Stimulated activated CD4-positive, alpha-beta T cell treated with anti-CD3 and anti-CD28 coated beads, Interleukin-2, amount 100 ng/mL, for 48 hours (primary cell): ENCODE data around the gene MBLAC1.
"Not testable (repeated sequence)": the region's sequence is repeated elsewhere in the genome, so short reads cannot be mapped to it uniquely, and the experiment has no call there.

Experiments used
- DNase-seq, 2 donors: peaks; one replicate each; pipeline ENCODE4 v3.0.0-alpha.2; 2020

The MBLAC1 gene

DNA sequence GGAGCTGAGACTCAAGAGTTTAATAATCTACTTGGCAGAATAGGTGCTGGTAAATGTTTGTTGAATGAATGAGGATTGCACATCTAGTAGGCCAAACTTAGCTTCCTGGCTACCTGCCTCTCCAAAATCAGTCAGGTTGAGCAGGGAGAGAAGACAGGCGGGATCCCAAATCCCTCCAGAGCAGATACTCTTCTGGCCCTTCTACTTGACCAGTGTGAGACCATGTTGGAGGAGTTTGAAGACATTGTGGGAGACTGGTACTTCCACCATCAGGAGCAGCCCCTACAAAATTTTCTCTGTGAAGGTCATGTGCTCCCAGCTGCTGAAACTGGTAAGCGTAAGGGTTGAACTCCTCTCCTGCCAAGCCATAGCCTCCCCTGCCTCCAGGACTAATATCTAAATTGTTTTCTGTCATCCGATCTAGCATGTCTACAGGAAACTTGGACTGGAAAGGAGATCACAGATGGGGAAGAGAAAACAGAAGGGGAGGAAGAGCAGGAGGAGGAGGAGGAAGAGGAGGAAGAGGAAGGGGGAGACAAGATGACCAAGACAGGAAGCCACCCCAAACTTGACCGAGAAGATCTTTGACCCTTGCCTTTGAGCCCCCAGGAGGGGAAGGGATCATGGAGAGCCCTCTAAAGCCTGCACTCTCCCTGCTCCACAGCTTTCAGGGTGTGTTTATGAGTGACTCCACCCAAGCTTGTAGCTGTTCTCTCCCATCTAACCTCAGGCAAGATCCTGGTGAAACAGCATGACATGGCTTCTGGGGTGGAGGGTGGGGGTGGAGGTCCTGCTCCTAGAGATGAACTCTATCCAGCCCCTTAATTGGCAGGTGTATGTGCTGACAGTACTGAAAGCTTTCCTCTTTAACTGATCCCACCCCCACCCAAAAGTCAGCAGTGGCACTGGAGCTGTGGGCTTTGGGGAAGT, 2.2 kb upstream of the MBLAC1 start:
- no peak for DNase-seq

DNA sequence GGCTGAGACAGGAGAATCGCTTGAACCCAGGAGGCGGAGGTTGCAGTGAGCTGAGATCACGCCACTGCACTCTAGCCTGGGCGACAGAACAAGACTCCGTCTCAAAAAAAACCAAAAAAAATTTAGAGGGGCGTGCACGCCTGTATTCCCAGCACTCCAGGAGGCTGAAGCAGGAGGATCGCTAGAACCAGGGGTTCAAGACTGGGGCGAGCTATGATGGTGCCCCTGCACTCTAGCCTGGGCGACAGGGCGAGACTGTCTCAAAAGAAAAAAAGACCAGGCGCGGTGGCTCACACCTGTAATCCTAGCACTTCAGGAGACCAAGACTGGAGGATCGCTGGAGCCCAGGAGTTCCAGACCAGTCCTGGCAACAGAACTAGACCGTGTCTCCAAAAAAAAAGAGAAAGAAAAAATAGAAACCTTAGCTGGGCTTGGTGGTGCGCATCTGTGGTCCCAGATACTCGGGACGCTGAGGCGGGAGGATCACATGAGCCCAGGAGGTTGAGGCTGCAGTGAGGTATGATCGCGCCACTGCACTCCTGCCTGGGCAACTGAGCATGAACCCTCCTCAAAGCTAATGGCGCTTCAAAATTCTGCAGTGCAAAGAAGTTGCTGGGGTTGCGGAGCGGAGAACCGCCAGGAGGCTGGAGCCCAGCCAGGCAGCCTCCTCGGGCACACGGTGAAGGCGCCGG, 382 bp upstream of the MBLAC1 start:
- no peak for DNase-seq

DNA sequence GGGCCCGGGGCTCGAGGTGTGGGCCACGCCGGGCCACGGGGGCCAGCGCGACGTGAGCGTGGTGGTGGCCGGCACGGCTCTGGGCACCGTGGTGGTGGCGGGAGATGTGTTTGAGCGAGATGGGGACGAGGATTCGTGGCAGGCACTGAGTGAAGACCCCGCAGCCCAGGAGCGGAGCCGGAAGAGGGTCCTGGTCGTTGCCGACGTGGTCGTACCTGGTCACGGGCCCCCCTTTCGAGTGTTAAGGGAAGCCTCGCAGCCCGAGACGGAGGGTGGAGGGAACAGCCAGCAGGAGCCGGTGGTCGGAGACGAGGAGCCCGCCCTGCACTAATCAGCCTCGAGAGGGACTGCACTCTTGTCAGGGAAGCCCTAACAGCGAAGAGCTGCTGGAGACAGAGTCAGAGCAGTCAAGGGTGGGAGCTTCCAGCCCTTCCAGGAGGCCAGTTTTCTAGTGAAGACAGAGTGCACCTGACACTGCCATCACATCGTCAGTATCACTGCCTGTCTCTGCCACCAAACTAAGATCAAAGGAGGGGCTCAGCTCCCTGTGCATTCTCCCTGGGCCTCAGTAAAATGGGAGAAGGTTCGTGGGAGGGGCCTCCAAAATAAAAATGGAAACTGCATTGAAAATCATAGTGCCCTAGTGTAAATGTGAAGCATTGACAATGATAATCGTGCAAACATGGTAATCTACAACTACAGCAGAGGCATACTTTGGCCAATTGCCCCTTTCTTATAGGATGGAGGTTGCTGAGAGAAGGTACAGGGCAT, 1.3 kb downstream of the MBLAC1 start:
- DNase-seq: peak in 1 of 2 donors; percentile 10

DNA sequence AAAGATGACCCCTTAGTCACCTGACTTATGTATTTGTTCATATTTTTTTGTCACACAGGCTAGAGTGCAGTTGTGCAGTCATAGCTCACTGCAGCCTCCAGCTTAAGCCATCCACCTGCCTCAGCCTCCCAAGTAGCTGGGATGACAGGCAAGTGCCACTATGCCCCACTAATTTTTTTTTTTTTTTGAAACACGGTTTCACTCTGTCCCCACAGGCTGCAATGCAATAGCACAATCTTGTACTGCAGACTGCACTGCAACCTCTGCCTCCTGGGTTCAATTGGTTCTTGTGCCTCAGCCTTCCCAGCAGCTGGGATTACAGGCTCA, 1.8 kb downstream of the MBLAC1 start:
- no peak for DNase-seq

DNA sequence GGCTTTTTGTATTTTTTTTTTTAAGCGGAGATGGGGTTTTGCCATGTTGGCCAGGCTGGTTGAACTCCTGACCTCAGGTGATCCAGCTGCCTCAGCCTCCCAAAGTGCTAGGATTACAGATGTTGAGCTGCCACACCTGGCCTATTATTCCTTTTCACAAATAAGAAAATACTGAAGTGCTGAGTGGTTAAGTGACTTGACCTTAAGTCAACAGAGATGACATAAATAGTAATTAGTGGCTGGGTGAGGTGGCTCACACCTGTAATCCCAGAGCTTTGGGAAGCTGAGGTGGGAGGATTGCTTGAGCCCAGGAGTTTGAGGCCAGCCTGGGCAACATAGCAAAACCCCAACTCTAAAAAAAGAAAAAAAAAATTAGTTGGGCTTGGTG, 3.4 kb downstream of the MBLAC1 start:
- DNase-seq: not testable (repeated sequence)

DNA sequence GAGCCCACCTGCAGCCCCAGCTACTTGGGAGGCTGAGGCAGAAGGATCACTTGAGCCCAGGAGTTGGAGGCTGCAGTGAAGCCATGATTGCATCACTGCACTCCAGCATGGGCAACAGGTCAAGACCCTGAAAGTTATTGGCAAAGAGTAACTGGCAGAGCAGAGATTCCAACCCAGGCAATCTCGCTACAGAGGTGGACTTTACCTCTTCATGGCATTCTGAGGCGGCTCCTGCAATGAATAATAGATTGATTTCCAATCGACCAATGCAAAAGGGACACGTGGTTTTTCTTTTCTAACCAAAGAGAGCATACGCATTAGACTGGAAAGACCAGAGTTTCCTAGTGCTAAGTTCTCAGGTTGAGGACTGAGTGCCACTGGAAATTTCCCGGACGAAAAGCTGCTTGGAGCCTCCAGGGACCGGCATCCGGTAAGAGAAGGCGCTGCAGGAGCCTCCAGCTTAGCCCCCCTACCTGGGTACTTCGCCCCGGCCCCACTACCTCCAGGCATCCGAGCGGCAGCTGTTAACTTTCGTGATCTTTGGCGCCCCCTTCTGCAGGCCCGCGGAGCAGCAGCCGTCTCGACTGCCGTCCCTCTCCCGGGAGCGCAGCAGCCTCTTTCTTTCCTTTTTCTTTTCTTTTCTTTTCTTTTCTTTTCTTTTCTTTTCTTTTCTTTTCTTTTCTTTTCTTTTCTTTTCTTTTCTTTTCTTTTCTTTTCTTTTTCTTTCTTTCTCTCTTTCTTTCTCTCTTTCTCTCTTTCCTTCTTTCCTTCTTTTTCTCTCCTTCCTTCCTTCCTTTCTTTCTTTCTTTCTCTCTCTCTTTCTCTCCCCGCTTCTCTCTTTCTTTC, 4.1 kb downstream of the MBLAC1 start:
- peak; percentile 90 to 92 for DNase-seq

DNA sequence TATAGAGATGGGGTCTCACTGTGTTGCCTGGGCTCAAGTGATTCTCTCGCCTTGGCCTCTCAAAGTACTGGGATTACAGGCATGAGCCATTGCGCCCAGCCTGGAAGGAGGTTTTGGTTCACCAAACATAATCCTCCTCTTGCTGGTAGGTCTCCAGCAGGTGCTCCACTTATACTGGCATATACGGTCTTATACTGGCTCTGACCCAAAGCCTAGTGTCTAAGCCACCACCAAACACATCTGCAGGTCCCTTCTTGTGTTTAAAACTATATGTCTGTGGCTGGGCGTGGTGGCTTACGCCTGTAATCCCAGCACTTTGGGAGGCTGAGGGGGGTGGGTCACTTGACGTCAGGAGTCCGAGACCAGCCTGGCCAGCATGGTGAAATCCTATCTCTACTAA, 5.4 kb downstream of the MBLAC1 start:
- DNase-seq: no peak

DNA sequence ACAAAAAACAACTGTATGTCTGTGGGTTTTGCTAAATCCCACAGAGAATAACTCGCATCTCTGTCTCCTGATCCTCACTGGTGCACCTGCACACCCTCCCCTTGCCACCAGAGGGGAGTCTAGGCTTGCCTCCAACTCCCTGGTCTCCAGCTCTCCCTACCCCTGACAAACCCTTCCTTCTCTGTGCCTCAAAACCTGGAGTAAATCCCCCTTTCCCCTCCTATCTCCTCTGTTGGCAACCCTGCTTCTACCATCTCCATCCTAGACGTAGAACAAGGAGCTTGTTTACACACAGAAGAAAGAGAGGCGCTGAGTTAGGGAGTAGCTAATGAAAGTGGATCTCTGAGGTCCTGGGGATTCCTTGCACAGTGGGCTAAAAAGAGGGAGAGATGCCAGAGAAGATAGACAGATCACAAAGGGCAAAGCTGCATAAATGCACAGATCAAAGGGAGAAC, 6.0 kb downstream of the MBLAC1 start:
- DNase-seq: peak; percentile 48 to 58

DNA sequence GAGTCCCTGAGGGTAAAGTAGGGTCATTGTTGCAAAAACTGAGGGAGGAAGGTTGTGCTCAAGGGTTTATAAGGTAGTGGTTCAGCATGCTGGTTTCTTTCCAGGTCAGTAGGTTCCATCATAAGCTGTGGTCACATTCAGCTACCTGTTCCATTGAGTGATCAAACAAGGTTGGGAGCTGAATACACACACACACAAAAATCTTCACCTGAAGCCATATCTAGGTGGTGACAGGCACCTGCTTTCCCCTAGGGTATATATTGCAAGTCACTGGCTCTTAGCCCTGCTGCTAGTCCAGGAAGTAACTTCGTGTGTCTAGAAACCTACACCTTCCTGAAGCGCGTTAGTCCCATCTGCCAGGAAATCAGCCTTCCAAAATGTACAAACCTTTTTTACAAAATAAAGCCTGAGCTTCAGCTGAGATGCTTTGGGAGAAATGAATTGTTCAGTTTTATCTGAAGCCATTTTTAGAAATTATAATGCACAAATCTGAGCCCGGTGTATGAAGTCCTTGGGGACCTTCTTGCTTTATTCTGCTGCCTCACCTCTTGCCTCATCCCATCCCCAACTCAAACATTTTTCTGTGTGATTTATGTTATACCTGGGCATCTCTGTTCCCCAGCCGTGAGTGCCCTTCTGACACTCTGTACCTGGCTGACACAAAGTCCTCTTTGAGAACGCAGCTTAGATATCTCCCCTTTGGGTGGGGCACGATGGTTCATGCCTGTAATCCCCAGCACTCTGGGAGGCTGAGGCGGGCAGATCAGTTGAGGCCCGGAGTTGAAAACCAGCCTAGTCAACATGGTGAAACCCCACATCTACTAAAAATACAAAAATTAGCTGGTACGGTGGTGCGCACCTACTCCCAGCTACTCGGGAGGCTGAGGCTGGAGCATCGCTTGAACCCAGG, 11.3 kb downstream of the MBLAC1 start:
- DNase-seq: no peak

DNA sequence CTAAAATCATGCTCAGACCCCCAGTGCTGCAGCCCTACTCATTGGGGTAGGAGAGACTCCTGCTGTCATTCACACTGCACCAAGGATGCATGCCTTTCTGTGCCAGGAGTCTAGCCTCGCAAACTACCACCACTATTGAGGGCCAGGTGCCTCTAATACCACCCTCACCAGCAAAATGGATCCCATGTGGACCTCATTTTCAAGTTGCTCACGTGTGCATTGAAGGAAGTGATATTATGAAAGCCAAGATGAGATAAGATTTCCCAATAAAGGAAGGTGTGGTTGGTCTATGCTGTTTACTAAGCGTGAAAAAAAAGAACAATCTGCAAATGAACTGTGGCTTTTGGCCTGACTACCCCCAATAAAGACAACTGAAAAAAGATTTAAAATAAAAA, 14.8 kb downstream of the MBLAC1 start:
- DNase-seq: no peak

DNA sequence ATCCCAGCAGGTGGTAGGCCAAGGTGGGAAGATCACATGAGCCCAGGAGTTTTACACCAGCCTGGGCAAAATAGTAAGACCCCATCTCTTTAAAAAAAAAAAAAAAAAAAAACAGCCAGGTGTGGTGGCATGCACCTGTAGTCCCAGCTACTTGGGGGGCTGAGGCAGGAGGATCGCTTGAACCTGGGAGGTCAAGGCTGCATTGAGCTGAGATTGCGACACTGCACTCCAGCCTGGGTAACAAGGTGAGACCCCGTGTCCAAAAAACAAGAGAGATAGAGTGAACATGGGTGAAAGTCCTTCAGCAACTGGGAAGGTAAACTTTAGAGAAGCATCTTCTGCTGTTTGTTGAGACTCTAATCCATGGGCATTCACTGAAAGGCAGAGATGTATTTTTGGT, 15.7 kb downstream of the MBLAC1 start:
- no peak for DNase-seq

DNA sequence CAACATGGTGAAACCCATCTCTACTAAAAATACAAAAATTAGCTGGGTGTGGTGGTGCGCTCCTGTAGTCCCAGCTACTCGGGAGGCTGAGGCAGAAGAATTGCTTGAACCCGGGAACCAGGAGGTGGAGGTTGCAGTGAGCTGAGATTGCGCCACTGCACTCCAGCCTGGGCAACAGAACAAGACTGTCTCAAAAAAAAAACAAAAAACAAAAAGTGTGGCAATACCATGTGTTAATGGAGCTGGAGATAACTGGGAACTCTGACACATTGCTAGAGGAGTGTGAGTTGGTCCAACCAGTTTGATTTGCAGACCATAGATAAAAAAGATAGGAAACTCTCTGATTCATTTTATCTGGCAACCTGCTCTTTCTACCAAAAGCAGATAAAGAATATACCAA, 19.6 kb downstream of the MBLAC1 start:
- DNase-seq: not testable (repeated sequence)

DNA sequence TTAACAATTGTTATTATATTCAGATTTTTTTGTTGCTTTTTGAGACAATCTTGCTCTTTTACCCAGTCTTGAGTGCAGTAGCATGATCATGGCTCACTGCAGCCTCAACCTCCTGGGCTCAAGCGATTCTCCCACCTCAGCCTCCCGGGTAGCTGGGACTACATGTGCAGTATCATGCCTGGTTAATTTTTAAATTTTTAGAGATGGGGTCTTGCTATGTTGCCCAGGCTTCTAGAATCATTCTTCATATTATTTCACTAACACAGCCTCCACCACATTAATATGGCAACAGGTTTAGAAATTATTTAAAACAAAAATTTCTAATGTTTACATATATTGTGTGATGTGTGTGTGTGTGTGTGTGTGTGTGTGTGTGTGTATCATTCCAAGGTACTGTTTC, 20.5 kb downstream of the MBLAC1 start:
- no peak for DNase-seq

DNA sequence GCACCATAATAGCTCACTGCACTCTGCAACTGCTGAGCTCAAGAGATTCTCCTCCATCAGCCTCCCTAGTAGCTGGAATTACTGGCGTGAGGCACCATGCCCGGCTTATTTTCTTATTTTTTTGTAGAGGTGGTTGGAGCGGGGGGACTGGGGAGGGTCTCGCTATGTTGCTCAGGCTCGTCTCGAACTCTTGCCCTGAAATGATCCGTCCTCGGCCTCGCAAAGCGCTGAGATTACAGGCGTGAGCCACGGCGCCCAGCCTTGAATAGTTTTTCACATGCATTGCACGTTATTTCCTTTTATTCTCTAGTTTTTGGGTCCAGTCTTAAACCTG, 21.4 kb downstream of the MBLAC1 start:
- DNase-seq: no peak

DNA sequence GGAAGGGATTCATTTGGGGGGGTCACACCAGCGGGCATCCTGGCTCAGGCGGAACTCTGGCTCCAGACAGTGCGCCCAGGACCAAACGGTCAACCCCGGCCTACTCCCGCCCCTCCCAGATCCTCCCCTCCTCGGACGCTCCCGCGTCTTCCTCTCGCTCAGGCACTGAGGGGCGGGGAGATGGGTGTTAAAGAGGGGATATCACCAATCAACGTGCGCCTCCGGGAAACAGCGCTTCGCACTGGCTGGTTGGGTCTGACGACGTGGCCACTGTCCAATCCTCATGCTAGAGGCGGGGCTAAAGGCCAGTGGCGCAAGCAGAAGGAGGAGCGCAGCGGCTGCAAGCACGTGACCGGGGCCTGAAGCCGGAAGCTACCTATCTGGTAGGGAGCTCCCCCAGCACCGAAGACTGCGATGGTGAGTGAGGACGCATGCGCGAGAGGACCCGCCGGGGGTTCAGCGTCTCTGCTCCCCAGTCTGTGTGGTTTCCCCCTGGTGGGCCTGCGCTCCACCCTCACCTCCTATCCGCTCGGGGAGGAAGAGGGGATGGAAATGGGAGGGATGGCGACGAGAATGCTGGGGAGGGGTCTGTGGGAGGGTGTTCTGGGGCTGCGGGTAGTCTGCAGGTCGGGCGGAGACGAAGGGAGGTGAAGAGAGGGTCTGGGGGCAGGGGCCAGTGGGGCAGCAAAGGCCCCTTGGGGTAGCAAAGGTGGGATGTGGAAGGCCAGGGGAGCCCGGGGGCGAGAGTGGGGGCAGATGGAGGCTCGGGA, 22.0 kb downstream of the MBLAC1 start, which contains the start of gene LAMTOR4:
LAMTOR4 (plus strand) TSS at position 360 of the 770 bp plus-strand sequence; CDS start at position 415, 55 bp downstream.
- peak; percentile 94 to 95 for DNase-seq

DNA sequence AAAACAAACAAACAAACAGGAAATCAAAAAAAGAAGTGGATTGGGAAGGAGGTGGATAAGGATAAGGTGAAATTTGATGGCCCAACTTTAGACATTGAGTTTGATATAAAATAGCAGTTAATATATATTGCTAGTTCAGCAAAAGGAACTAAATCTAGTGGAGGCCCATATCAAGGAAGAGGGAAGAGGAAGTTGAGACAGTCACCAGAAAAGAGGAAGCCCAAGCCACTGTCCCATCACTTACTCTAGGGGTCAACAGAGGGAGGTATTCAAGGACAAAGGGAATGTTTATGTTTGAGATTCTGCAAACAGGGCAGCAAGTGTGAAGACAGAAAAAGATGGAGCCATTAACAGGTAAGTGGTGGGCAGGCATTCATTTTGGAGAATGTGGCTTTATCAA, 25.6 kb downstream of the MBLAC1 start:
- DNase-seq: no peak

DNA sequence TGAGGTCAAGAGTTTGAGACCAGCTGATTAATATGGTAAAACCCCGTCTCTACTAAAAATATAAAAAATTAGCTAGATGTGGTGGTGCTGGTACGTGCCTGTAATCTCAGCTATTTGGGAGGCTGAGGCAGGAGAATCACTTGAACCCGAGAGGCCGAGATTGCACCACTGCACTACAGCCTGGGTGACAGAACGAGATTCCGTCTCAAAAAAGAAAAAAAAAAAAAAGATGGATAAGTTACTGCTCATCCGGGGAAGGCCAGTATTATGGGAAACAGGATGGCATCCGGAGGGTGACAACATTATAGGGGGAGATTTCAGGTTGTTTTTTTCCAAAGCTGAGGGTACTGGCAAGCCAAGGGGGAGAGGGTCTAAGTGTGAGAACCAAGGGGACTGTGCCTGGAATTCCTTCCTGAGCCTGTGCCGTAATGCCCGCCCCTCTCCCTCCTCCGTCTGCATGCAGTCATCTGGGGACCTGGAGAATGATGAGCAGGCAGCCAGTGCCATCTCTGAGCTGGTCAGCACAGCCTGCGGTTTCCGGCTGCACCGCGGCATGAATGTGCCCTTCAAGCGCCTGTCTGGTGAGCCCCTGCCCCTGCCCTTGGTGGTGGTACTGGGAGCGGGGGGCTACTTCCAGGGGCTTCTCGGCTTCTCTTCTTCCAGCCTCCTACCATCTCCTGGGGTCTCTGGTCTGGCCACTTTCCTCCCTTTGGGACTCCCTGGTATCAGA, 26.3 kb downstream of the MBLAC1 start:
- no peak for DNase-seq

DNA sequence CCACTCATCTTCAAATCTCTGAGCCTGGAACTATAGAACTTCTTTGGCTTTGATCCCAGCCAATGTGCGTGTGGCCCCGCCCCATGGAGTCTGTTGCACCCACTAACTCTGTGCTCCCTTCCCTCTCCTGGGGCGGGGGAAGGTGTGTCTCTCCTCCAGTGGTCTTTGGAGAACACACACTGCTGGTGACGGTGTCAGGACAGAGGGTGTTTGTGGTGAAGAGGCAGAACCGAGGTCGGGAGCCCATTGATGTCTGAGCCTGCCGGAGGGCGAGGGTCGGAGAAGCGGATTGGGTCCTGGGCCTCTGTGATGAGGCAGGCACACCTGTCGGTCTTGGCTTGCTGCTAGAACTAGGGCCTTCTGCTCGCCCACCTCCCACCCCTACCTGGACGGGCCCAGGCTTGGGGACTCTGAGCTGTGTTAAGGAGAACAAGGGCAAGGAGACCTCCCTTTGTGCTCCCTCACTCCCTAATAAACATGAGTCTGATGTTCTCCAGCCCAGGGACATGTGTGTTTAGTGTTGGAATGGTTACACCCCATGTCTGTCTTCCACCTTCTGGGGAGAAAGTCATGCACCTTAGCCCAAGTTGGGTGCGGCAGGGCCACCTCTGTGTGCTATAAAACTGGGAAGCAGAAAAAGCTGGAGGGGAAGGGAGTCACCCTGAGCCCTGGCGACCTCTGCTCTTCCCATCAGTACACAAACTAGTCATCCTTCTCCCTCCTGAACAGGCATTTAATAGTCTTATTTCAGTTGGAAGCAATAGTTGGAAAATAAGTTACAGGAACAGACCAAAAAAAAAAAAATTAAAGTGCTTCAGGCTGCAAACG, 27.2 kb downstream of the MBLAC1 start:
- no peak for DNase-seq
